Suprapubic skin (tissue), 3 donors: ENCODE results near the gene GRID2.

Source experiments
- CTCF ChIP-seq, 2 donors: fragments of 200-600 bp in 1 of 2; fragments of 450-650 bp in 1 of 2; sonication (generic) in 1 of 2; IDR thresholded peaks; one replicate each; pipeline ENCODE4 v1.5.1; 2016 to 2019; ENCODE audit warnings: antibody characterized with exemption in 2 of 2, mild to moderate bottlenecking in 1 of 2, moderate library complexity in 1 of 2
- EP300 ChIP-seq: sonication (generic); formaldehyde crosslinking; IDR thresholded peaks from one replicate; pipeline ENCODE4 v1.6.1; 2017; ENCODE audit warnings: antibody characterized with exemption
- POLR2A ChIP-seq, 2 donors: fragments of 450-650 bp; IDR thresholded peaks; one replicate each; pipeline ENCODE4 v1.6.1; 2017; ENCODE audit warnings: antibody characterized with exemption in 2 of 2, mild to moderate bottlenecking in 2 of 2, moderate library complexity in 2 of 2

GRCh38 chr4:93080316-93080715 lies 776.5 kb downstream of the GRID2 start:
- TF ChIP-seq CTCF (IDR thresholded peaks at IDR 0.05) (no peak), POLR2A (IDR thresholded peaks at IDR 0.05) (no peak), EP300 (no peak)
